ENCODE measurements around the gene CLMN.

CLMN gene

DNA sequence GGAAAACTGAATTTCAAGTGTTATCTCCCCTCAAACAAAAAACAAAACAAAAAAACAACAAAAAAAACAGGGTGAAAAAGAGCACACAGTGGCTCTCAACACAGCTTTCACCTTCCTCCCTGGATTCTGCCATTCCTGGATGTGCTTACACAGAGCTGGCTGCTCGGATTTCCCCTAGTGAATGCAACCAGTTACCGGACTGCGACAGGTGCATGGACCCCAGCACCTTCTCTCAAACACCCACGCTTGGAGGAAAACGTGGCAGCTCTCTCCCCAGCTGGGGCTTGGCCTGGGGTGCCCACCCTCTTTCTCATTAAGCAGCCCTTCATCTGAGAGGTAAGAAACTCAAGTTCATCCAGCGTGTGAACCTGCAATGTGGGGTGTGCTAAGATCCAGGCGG, 128.9 kb downstream of the CLMN start:
- no peak for TF ChIP-seq CTCF (IDR thresholded peaks at IDR 0.05; ENCODE audit: low read depth, low read length)
- no peak overlapping the region for H3K4me3 ChIP-seq (ENCODE audit: low read depth, low read length)

DNA sequence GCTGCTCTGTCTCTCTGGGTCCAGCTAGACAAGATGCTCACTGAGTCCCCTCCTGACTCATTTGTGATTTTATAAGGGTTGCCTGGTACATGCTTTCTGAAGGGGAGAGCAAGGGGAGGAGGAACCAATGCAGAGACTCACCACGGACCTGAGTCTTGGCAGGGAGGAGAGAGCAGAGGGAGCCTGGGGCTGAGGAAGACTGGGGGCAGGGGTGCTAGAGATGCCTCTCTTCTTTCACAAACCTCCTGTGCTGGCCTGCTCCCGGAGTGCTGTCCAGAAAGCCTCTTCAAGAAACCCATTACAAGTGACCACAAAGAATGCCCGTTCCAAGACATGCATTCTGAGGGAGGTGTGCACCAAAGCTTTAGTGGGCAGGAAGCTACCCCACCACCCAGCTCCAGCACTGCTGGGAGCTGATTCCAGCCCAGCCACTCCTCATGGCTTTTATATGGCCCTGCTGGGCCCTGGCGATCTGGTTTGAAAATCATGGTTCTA, 129.3 kb downstream of the CLMN start:
- H3K4me3 ChIP-seq (ENCODE audit: low read depth, low read length): no peak overlapping the region
- no peak for TF ChIP-seq CTCF (IDR thresholded peaks at IDR 0.05; ENCODE audit: low read depth, low read length)

- no peak overlapping the region for H3K4me3 ChIP-seq (ENCODE audit: low read depth, low read length)
- TF ChIP-seq CTCF (IDR thresholded peaks at IDR 0.05; ENCODE audit: low read depth, low read length): no peak
Observed at GRCh38 chr14:95189367-95190132, 130.2 kb downstream of the CLMN start.

DNA sequence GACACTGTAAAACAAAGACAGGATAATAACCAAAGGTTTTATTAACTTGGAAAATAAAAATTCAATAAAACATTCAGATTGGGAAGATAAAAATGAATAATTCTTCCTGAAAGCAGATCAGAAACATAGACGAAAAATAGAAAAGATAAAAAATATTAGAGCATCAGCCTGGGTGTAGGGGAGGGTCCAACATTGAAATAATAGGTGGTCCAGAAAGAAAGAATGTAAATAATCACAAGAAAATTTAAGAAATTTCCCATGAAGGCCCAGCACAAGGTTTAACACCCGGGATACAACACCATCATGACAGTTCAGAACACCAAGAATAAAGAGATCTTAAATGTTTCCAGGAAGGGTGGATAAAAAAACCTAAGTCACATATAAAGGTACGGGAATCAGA, 131.3 kb downstream of the CLMN start:
- no peak for TF ChIP-seq CTCF (IDR thresholded peaks at IDR 0.05; ENCODE audit: low read depth, low read length)
- no peak overlapping the region for H3K4me3 ChIP-seq (ENCODE audit: low read depth, low read length)

- no peak overlapping the region for H3K4me3 ChIP-seq (ENCODE audit: low read depth, low read length)
Observed at GRCh38 chr14:95185767-95186392, 133.8 kb downstream of the CLMN start.

GRCh38 chr14:95185033-95185766, 134.5 kb downstream of the CLMN start:
- H3K4me3 ChIP-seq (ENCODE audit: low read depth, low read length): no peak overlapping the region
- TF ChIP-seq CTCF (IDR thresholded peaks at IDR 0.05; ENCODE audit: low read depth, low read length): no peak

More at GRCh38 chr14:95185767-95186392, 133.8 kb downstream of the CLMN start:
- TF ChIP-seq CTCF (IDR thresholded peaks at IDR 0.05; ENCODE audit: low read depth, low read length): no peak

All from WI38 (cell line).